GM23338 (cell line): ENCODE measurements around the gene MBOAT1. TPM values are rescaled to one million over a fixed set of nuclear protein-coding genes. Genes with fewer than 3 reads are reported as not detected.

Experiments used
- ATAC-seq: fragments of 200-7000 bp; cut with Tn5 transposase; 3 replicates; pipeline ENCODE4 v1.9.1; 2020
- DNase-seq: peaks from one replicate; pipeline ENCODE4 v3.0.0-alpha.2; 2015; ENCODE audit warnings: low spot score
- H2AFZ ChIP-seq: fragments of 200-600 bp; sonication (generic); 2 replicates; pipeline ENCODE4 v1.8.0; 2016; ENCODE audit warnings: antibody characterized with exemption, mild to moderate bottlenecking, moderate library complexity
- H3F3A ChIP-seq: fragments of 200-600 bp; sonication (generic); replicated peaks from 2 replicates; pipeline ENCODE4 v1.8.0; 2017; ENCODE audit warnings: antibody characterized with exemption, mixed run types, low read depth
- H3K27ac ChIP-seq: fragments of 200-600 bp; sonication (generic); 2 replicates; pipeline ENCODE4 v1.6.1; 2016; ENCODE audit warnings: low read depth
- H3K27me3 ChIP-seq: fragments of 200-600 bp; sonication (generic); 2 replicates; pipeline ENCODE4 v1.8.0; 2016; ENCODE audit warnings: mild to moderate bottlenecking, mixed run types, moderate library complexity; ENCODE audit not compliant: insufficient read depth
- H3K36me3 ChIP-seq: fragments of 200-600 bp; sonication (generic); 2 replicates; pipeline ENCODE4 v1.8.0; 2016; ENCODE audit warnings: mild to moderate bottlenecking; ENCODE audit not compliant: insufficient read depth
- H3K4me1 ChIP-seq: fragments of 200-600 bp; sonication (generic); 2 replicates; pipeline ENCODE4 v1.8.0; 2016; ENCODE audit warnings: mild to moderate bottlenecking, moderate library complexity; ENCODE audit not compliant: insufficient read depth
- H3K4me2 ChIP-seq: fragments of 200-600 bp; sonication (generic); 2 replicates; pipeline ENCODE4 v1.7.1; 2017; ENCODE audit warnings: mixed run types
- H3K4me3 ChIP-seq: fragments of 200-600 bp; sonication (generic); 2 replicates; pipeline ENCODE4 v1.6.1; 2016; ENCODE audit warnings: mixed run types
- H3K79me2 ChIP-seq: fragments of 200-600 bp; sonication (generic); replicated peaks from 2 replicates; pipeline ENCODE4 v1.8.0; 2017; ENCODE audit warnings: mild to moderate bottlenecking; ENCODE audit not compliant: insufficient read depth
- H3K9me2 ChIP-seq: fragments of 200-600 bp; sonication (generic); 2 replicates; pipeline ENCODE4 v1.8.0; 2017; ENCODE audit not compliant: insufficient read depth
- H4K20me1 ChIP-seq: fragments of 200-600 bp; sonication (generic); replicated peaks from 2 replicates; pipeline ENCODE4 v1.8.0; 2017; ENCODE audit warnings: mild to moderate bottlenecking; ENCODE audit not compliant: insufficient read depth
- H3K27ac Mint-ChIP-seq: 2 replicates; pipeline ENCODE4 v1.8.0; 2020; ENCODE audit warnings: inconsistent platforms, mild to moderate bottlenecking, moderate library complexity, mixed read lengths
- H3K27me3 Mint-ChIP-seq: 3 replicates; pipeline ENCODE4 v1.8.0; 2022; ENCODE audit warnings: low read depth, mild to moderate bottlenecking, moderate library complexity, mixed read lengths, inconsistent platforms; ENCODE audit not compliant: insufficient read depth, poor library complexity
- H3K36me3 Mint-ChIP-seq: 3 replicates; pipeline ENCODE4 v1.8.0; 2021; ENCODE audit warnings: low read depth, mild to moderate bottlenecking, inconsistent platforms, moderate library complexity, mixed read lengths
- H3K4me1 Mint-ChIP-seq: 3 replicates; pipeline ENCODE4 v1.8.0; 2020; ENCODE audit warnings: mild to moderate bottlenecking, inconsistent platforms, mixed read lengths
- H3K4me3 Mint-ChIP-seq: 3 replicates; pipeline ENCODE4 v1.8.0; 2021; ENCODE audit warnings: moderate library complexity, mild to moderate bottlenecking, inconsistent platforms, mixed read lengths
- H3K9me3 Mint-ChIP-seq: 3 replicates; pipeline ENCODE4 v1.8.0; 2020; ENCODE audit warnings: moderate library complexity, mild to moderate bottlenecking, inconsistent platforms, mixed read lengths
- CREB1 ChIP-seq: fragments of 250-450 bp; sonication (Bioruptor Pico); IDR thresholded peaks from 2 replicates; pipeline ENCODE4 v1.5.0; 2020; ENCODE audit warnings: low read depth, mild to moderate bottlenecking, moderate library complexity
- EZH2phosphoT487 ChIP-seq: fragments of 200-600 bp; sonication (generic); IDR thresholded peaks from one replicate; pipeline ENCODE4 v1.8.1; 2018; ENCODE audit warnings: antibody characterized with exemption; ENCODE audit not compliant: unreplicated experiment
- NANOG ChIP-seq: IDR thresholded peaks from 2 replicates; pipeline ENCODE4 v1.6.1; 2016; ENCODE audit warnings: antibody characterized with exemption, borderline replicate concordance
- POLR2AphosphoS5 ChIP-seq: IDR thresholded peaks from 2 replicates; pipeline ENCODE4 v1.6.1; 2016; ENCODE audit warnings: antibody characterized with exemption, low read depth
- STAT1 ChIP-seq: IDR thresholded peaks from one replicate; pipeline ENCODE4 v1.6.1; 2016; ENCODE audit warnings: antibody characterized with exemption; ENCODE audit not compliant: unreplicated experiment
- ZNF331 ChIP-seq: fragments of 250-450 bp; sonication (Bioruptor Pico); IDR thresholded peaks from 2 replicates; pipeline ENCODE4 v1.5.0; 2020; ENCODE audit warnings: low read depth, mild to moderate bottlenecking, moderate library complexity
- ZNF462 ChIP-seq: fragments of 250-450 bp; sonication (Bioruptor Pico); IDR thresholded peaks from 2 replicates; pipeline ENCODE4 v1.5.0; 2020; ENCODE audit warnings: mild to moderate bottlenecking, moderate library complexity
- polyA plus RNA-seq: library from polyadenylated mRNA; unstranded; fragments of >200 nt; fragmentation: Nextera tagmentation; extraction: Ambion mirVana; gene quantifications from 2 replicates; pipeline ENCODE4 v1.2.1, GENCODE V29; 2016
- total RNA-seq: library from RNA; depleted of rRNA; stranded (reverse); fragments of >200 nt; shearing (Covaris generic); gene quantifications from 2 replicates; pipeline ENCODE4 v1.2.3, GENCODE V29; 2014
- TF ChIP-seq, protein P1 (sequence below): IDR thresholded peaks from one replicate; pipeline ENCODE4 v1.6.1; 2018; ENCODE audit warnings: antibody characterized with exemption; ENCODE audit not compliant: unreplicated experiment
- TF ChIP-seq, protein P2 (sequence below), 2 experiments: fragments of 200-600 bp in 1 of 2; sonication (generic) in 1 of 2; conservative IDR thresholded peaks; 2 replicates each; pipeline versions ENCODE4 v1.5.1 to v1.6.1; 2016 to 2017; ENCODE audit warnings: antibody characterized with exemption in 2 of 2, low read depth in 2 of 2, mild to moderate bottlenecking in 2 of 2, moderate library complexity in 1 of 2

Gene MBOAT1
- total and polyA plus RNA-seq, 2 experiments from 2014 or later: 3.8 to 18.6 TPM

- Histone ChIP-seq H3K4me3 (no peak overlapping the region), H3K27me3 (no peaks in the 10 kb centered on the region), H3K36me3 (no peaks in the 10 kb centered on the region), H4K20me1 (no peaks in the 10 kb centered on the region), H3K4me2 (no peak overlapping the region), H3K79me2 (no peaks in the 10 kb centered on the region), H3K4me1 (peaks cover 17% of the 10 kb centered on the region), H2AFZ (no peak overlapping the region), H3K27ac (no peak overlapping the region), H3K9me2 (no peaks in the 10 kb centered on the region), H3F3A (no peaks in the 10 kb centered on the region)
- peaks cover 11% of the 10 kb centered on the region; the same call in 1 of the 3 replicates for H3K9me3 Mint-ChIP-seq
- H3K4me3 Mint-ChIP-seq: no peak overlapping the region
- no peak for ATAC-seq
- peaks cover 2% of the 10 kb centered on the region for H3K27me3 Mint-ChIP-seq
- H3K4me1 Mint-ChIP-seq: no peaks in the 10 kb centered on the region; the same call in 1 of the 3 replicates
- TF ChIP-seq EZH2phosphoT487 (no peak), CREB1 (CRISPR knock-in tag) (no peak), POLR2AphosphoS5 (no peak), STAT1 (no peak), NANOG (no peak)
- TF ChIP-seq, protein P1, sequence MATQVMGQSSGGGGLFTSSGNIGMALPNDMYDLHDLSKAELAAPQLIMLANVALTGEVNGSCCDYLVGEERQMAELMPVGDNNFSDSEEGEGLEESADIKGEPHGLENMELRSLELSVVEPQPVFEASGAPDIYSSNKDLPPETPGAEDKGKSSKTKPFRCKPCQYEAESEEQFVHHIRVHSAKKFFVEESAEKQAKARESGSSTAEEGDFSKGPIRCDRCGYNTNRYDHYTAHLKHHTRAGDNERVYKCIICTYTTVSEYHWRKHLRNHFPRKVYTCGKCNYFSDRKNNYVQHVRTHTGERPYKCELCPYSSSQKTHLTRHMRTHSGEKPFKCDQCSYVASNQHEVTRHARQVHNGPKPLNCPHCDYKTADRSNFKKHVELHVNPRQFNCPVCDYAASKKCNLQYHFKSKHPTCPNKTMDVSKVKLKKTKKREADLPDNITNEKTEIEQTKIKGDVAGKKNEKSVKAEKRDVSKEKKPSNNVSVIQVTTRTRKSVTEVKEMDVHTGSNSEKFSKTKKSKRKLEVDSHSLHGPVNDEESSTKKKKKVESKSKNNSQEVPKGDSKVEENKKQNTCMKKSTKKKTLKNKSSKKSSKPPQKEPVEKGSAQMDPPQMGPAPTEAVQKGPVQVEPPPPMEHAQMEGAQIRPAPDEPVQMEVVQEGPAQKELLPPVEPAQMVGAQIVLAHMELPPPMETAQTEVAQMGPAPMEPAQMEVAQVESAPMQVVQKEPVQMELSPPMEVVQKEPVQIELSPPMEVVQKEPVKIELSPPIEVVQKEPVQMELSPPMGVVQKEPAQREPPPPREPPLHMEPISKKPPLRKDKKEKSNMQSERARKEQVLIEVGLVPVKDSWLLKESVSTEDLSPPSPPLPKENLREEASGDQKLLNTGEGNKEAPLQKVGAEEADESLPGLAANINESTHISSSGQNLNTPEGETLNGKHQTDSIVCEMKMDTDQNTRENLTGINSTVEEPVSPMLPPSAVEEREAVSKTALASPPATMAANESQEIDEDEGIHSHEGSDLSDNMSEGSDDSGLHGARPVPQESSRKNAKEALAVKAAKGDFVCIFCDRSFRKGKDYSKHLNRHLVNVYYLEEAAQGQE: no peak
- no peaks in the 10 kb centered on the region; the same call in 2 of the 3 replicates for H3K36me3 Mint-ChIP-seq
- no peak overlapping the region for H3K27ac Mint-ChIP-seq
- DNase-seq: no peak
Measured at GRCh38 chr6:20233007-20233730, 20.9 kb upstream of the MBOAT1 start.

DNA sequence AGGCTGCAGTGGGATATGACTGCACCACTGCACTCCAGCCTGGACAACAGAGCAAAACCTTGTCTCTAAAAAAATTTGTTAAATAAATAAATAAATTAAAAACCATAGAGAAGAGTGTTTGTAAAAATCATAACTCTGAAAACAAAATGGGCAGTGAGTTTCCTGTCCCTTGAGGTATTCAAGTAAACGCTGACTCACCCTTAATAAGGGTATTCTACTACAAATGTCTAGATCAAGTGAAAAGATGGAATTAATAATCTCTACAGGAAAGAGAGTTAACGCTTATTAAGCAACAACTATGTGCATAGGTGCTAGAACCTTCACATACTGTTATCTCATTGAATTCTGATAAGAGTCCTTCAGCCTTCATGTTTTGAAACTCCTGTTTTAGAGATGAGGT, 19.9 kb upstream of the MBOAT1 start:
- Histone ChIP-seq H3K4me2 (no peak overlapping the region), H3K4me3 (no peak overlapping the region), H3K27ac (no peak overlapping the region), H2AFZ (no peak overlapping the region), H3K36me3 (no peaks in the 10 kb centered on the region), H3K79me2 (no peaks in the 10 kb centered on the region), H3K9me2 (no peaks in the 10 kb centered on the region), H3K27me3 (no peaks in the 10 kb centered on the region), H3K4me1 (peaks cover 7% of the 10 kb centered on the region), H4K20me1 (no peaks in the 10 kb centered on the region), H3F3A (no peaks in the 10 kb centered on the region)
- peaks cover 2% of the 10 kb centered on the region for H3K27me3 Mint-ChIP-seq
- no peak for DNase-seq
- no peaks in the 10 kb centered on the region; the same call in 2 of the 3 replicates for H3K36me3 Mint-ChIP-seq
- no peak for ATAC-seq
- no peaks in the 10 kb centered on the region; the same call in 2 of the 3 replicates for H3K4me1 Mint-ChIP-seq
- H3K4me3 Mint-ChIP-seq: no peak overlapping the region
- no peak overlapping the region for H3K27ac Mint-ChIP-seq
- H3K9me3 Mint-ChIP-seq: peaks cover 11% of the 10 kb centered on the region; the same call in 1 of the 3 replicates
- TF ChIP-seq NANOG (no peak), ZNF331 (CRISPR knock-in tag) (no peak), EZH2phosphoT487 (no peak), CREB1 (CRISPR knock-in tag) (no peak), ZNF462 (CRISPR knock-in tag) (no peak)
- TF ChIP-seq, protein P2, sequence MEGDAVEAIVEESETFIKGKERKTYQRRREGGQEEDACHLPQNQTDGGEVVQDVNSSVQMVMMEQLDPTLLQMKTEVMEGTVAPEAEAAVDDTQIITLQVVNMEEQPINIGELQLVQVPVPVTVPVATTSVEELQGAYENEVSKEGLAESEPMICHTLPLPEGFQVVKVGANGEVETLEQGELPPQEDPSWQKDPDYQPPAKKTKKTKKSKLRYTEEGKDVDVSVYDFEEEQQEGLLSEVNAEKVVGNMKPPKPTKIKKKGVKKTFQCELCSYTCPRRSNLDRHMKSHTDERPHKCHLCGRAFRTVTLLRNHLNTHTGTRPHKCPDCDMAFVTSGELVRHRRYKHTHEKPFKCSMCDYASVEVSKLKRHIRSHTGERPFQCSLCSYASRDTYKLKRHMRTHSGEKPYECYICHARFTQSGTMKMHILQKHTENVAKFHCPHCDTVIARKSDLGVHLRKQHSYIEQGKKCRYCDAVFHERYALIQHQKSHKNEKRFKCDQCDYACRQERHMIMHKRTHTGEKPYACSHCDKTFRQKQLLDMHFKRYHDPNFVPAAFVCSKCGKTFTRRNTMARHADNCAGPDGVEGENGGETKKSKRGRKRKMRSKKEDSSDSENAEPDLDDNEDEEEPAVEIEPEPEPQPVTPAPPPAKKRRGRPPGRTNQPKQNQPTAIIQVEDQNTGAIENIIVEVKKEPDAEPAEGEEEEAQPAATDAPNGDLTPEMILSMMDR (conservative IDR thresholded peaks at IDR 0.05; ENCODE audit: low read depth in 2 of 2): no peak
